Measurements from ENCODE around the gene APBB1IP.
A peak's percentile ranks its signal among the peaks of the same experiment; 100 is the strongest.
"Not testable (repeated sequence)": the region's sequence is repeated elsewhere in the genome, so short reads cannot be mapped to it uniquely, and the experiment has no call there.

- TF ChIP-seq REST (IDR thresholded peaks at IDR 0.05); MAX (IDR thresholded peaks at IDR 0.05); CTCF (IDR thresholded peaks at IDR 0.05); ELK1 (IDR thresholded peaks at IDR 0.05; ENCODE audit: low read depth, low read length); POLR2A (IDR thresholded peaks at IDR 0.05; ENCODE audit: low read length); ESRRA (IDR thresholded peaks at IDR 0.05; ENCODE audit: borderline replicate concordance, low read length); MAFK (IDR thresholded peaks at IDR 0.05; ENCODE audit: partially characterized antibody); RNF2 (IDR thresholded peaks at IDR 0.05; ENCODE audit: borderline replicate concordance, low read depth); USF2 (IDR thresholded peaks at IDR 0.05): not testable (repeated sequence)
- TF ChIP-seq RAD21 (conservative IDR thresholded peaks at IDR 0.05 in 1 of 2, IDR thresholded peaks at IDR 0.05 in 1 of 2): peak in 1 of 2 experiments; percentile 29; a peak in 1 of 5 replicates
- peak in 1 of 2 experiments; percentile 60; a peak in 2 of 4 replicates for TF ChIP-seq CEBPB (IDR thresholded peaks at IDR 0.05)
These were observed 54.6 kb downstream of the APBB1IP start for GRCh38 chr10:26492725-26493124.

All from A549 (cell line).